Naive thymus-derived CD4-positive, alpha-beta T cell (primary cell): Measurements from ENCODE around the gene EXOG. TPM values are rescaled to one million over a fixed set of nuclear protein-coding genes. Genes with fewer than 3 reads are reported as not detected.

Experiments used
- ATAC-seq: fragments of 150-1000 bp; cut with Tn5 transposase; 2 replicates; pipeline ENCODE4 v1.10.0; 2021; ENCODE audit warnings: mild to moderate bottlenecking, moderate library complexity
- CTCF ChIA-PET: fragments of 350-600 bp; sonication (Branson Sonifier 250); formaldehyde crosslinking; loops from one replicate; lab custom pipeline; 2021; ENCODE audit warnings: antibody characterized with exemption; lab: Charles Lee
- POLR2A ChIA-PET: fragments of 350-600 bp; sonication (Branson Sonifier 250); formaldehyde crosslinking; loops from one replicate; lab custom pipeline; 2021; ENCODE audit warnings: antibody characterized with exemption, inconsistent platforms; lab: Charles Lee
- DNase-seq, 9 donors: peaks; one replicate each; pipeline versions ENCODE4 v3.0.0 to v3.0.0-alpha.2; 2020 to 2022; ENCODE audit warnings: mixed read lengths in 1 of 9
- H3K27ac ChIP-seq: one replicate; pipeline ENCODE4 v1.7.0; 2013; ENCODE audit warnings: mild to moderate bottlenecking, low read depth, low read length, moderate library complexity
- H3K27me3 ChIP-seq, 2 donors: one replicate each; pipeline ENCODE4 v1.7.0; 2013; ENCODE audit warnings: low read length in 2 of 2, mild to moderate bottlenecking in 2 of 2, moderate library complexity in 2 of 2; ENCODE audit not compliant: control insufficient read depth in 2 of 2, insufficient read depth in 2 of 2
- H3K36me3 ChIP-seq, 3 experiments: 1 replicate in 2 of 3; 2 replicates in 1 of 3; pipeline ENCODE4 v1.7.0; 2013; ENCODE audit warnings: low read length in 3 of 3, mild to moderate bottlenecking in 3 of 3, moderate library complexity in 1 of 3; ENCODE audit not compliant: insufficient read depth in 3 of 3, control insufficient read depth in 2 of 3
- H3K4me1 ChIP-seq, 2 donors: one replicate each; pipeline ENCODE4 v1.7.0; 2013; ENCODE audit warnings: low read length in 2 of 2, mild to moderate bottlenecking in 2 of 2, moderate library complexity in 1 of 2; ENCODE audit not compliant: control insufficient read depth in 2 of 2, insufficient read depth in 2 of 2
- H3K4me3 ChIP-seq: 2 replicates; pipeline ENCODE4 v1.7.0; 2013; ENCODE audit warnings: mild to moderate bottlenecking, low read length
- H3K9me3 ChIP-seq, 3 experiments: 1 replicate in 2 of 3; 2 replicates in 1 of 3; pipeline ENCODE4 v1.7.0; 2013; ENCODE audit warnings: low read length in 3 of 3; ENCODE audit not compliant: control insufficient read depth in 2 of 3
- H3K27ac Mint-ChIP-seq, 9 donors: one replicate each; pipeline ENCODE4 v1.8.0; 2020 to 2022; ENCODE audit warnings: mixed read lengths in 9 of 9, mild to moderate bottlenecking in 8 of 9, moderate library complexity in 5 of 9, inconsistent platforms in 2 of 9
- H3K27me3 Mint-ChIP-seq, 5 donors: one replicate each; pipeline ENCODE4 v1.8.0; 2021 to 2022; ENCODE audit warnings: mixed read lengths in 5 of 5, mild to moderate bottlenecking in 1 of 5
- H3K36me3 Mint-ChIP-seq, 5 donors: one replicate each; pipeline ENCODE4 v1.8.0; 2020 to 2022; ENCODE audit warnings: mixed read lengths in 5 of 5, mild to moderate bottlenecking in 3 of 5, inconsistent platforms in 1 of 5
- H3K4me1 Mint-ChIP-seq, 7 donors: one replicate each; pipeline ENCODE4 v1.8.0; 2020 to 2022; ENCODE audit warnings: mixed read lengths in 7 of 7, mild to moderate bottlenecking in 3 of 7, inconsistent platforms in 1 of 7
- H3K4me3 Mint-ChIP-seq, 10 donors: one replicate each; pipeline ENCODE4 v1.8.0; 2020 to 2022; ENCODE audit warnings: mild to moderate bottlenecking in 10 of 10, mixed read lengths in 10 of 10, moderate library complexity in 6 of 10, inconsistent platforms in 2 of 10
- H3K9me3 Mint-ChIP-seq, 11 donors: one replicate each; pipeline ENCODE4 v1.8.0; 2020 to 2022; ENCODE audit warnings: mixed read lengths in 11 of 11, mild to moderate bottlenecking in 4 of 11, inconsistent platforms in 1 of 11, moderate library complexity in 1 of 11
- intact Hi-C, 2 donors: fragments of 100-400 bp; cut with micrococcal nuclease; formaldehyde crosslinking; loops; one replicate each; pipeline ENCODE4 v1.15.1; 2023
- polyA plus RNA-seq, 2 donors: library from polyadenylated mRNA; unstranded; fragments of 300-500 nt; fragmentation: Illumina TruSeq; gene quantifications; one replicate each; pipeline ENCODE4 v1.2.3, GENCODE V29; 2021
- total RNA-seq, 6 experiments: library from RNA in 5 of 6; stranded (reverse) in 5 of 6; gene quantifications; 1 replicate in 5 of 6; 2 replicates in 1 of 6; pipeline ENCODE4 v1.2.3 and lab custom pipeline; 2021 to 2026

EXOG gene
- total and polyA plus RNA-seq, 7 experiments from 2014 or later, result 6.1 to 31.0 (median 20.7) TPM

- H3K9me3 Mint-ChIP-seq, result no peaks in the 10 kb centered on the region
- no peak overlapping the region for H3K4me3 Mint-ChIP-seq
- no peaks in the 10 kb centered on the region for H3K27me3 Mint-ChIP-seq
- no peak overlapping the region for H3K4me3 ChIP-seq
- ATAC-seq, result no peak
- H3K27ac ChIP-seq, result no peak overlapping the region
- peaks cover 11 to 40% (median 13%) of the 10 kb centered on the region in 5 donors for H3K36me3 Mint-ChIP-seq
- no peaks in the 10 kb centered on the region for H3K4me1 ChIP-seq
- POLR2A ChIA-PET, result interaction anchor here (2.2 kb wide), 1 partner anchor 135 kb away, joined by 6 read pairs; no protein-coding TSS in a partner anchor
- H3K36me3 ChIP-seq, result peaks cover 3 to 34% (median 4%) of the 10 kb centered on the region in 3 experiments
- H3K27me3 ChIP-seq, result no peaks in the 10 kb centered on the region
- no peaks in the 10 kb centered on the region for H3K9me3 ChIP-seq
- intact Hi-C loops, result loop anchor here (1.0 to 10.0 kb wide), 6 partner anchors 26 to 507 kb away; partner anchors contain the start of gene XYLB (in 1 of the 2)
- no peak overlapping the region for H3K27ac Mint-ChIP-seq
- CTCF ChIA-PET, result interaction anchor here (0.6 to 4.1 kb wide), 15 partner anchors 9 to 806 kb away, joined by 3 to 60 read pairs (median 3); partner anchors contain the start of genes EXOG and XYLB
- no peak for DNase-seq
- H3K4me1 Mint-ChIP-seq, result peaks cover 0 to 5% (median 0%) of the 10 kb centered on the region in 7 donors
These were observed 15.2 kb upstream of the EXOG start for GRCh38 chr3:38480930-38481329.

- Mint-ChIP-seq H3K4me3 (no peak overlapping the region), H3K9me3 (no peaks in the 10 kb centered on the region), H3K27me3 (no peaks in the 10 kb centered on the region), H3K36me3 (peaks cover 11 to 40% (median 13%) of the 10 kb centered on the region in 5 donors), H3K27ac (no peak overlapping the region), H3K4me1 (peaks cover 0 to 9% (median 0%) of the 10 kb centered on the region in 7 donors)
- ChIA-PET CTCF (interaction anchor here (0.6 kb wide), 1 partner anchor 15 kb away, joined by 5 read pairs; no protein-coding TSS in a partner anchor), POLR2A (no interaction called here)
- no peak overlapping the region for H3K27ac ChIP-seq
- H3K27me3 ChIP-seq, result no peaks in the 10 kb centered on the region
- peaks cover 3 to 34% (median 4%) of the 10 kb centered on the region in 3 experiments for H3K36me3 ChIP-seq
- H3K4me1 ChIP-seq, result no peaks in the 10 kb centered on the region
- intact Hi-C loops, result loop anchor here in 1 of 2 donors (10.0 kb wide), 1 partner anchor 228 kb away; no protein-coding TSS in a partner anchor
- no peaks in the 10 kb centered on the region for H3K9me3 ChIP-seq
- DNase-seq (no peak), ATAC-seq (no peak)
- no peak overlapping the region for H3K4me3 ChIP-seq
These were observed 13.2 kb upstream of the EXOG start for GRCh38 chr3:38482951-38483350.

GRCh38 chr3:38487323-38487722, 8.8 kb upstream of the EXOG start:
- H3K27ac Mint-ChIP-seq, result peak overlapping the region in 1 of 9 donors; percentile 5
- intact Hi-C loops, result loop anchor here in 1 of 2 donors (10.0 kb wide), 1 partner anchor 233 kb away; no protein-coding TSS in a partner anchor
- no peaks in the 10 kb centered on the region for H3K27me3 ChIP-seq
- CTCF ChIA-PET, result no interaction called here
- no peaks in the 10 kb centered on the region for H3K9me3 ChIP-seq
- H3K36me3 ChIP-seq, result peaks cover 0 to 13% (median 4%) of the 10 kb centered on the region in 3 experiments
- H3K36me3 Mint-ChIP-seq, result peaks cover 6 to 22% (median 11%) of the 10 kb centered on the region in 5 donors
- no peak overlapping the region for H3K27ac ChIP-seq
- POLR2A ChIA-PET, result no interaction called here
- H3K4me1 ChIP-seq, result no peaks in the 10 kb centered on the region
- peaks cover 0 to 7% (median 0%) of the 10 kb centered on the region in 7 donors for H3K4me1 Mint-ChIP-seq
- H3K9me3 Mint-ChIP-seq, result no peaks in the 10 kb centered on the region
- no peak overlapping the region for H3K4me3 Mint-ChIP-seq
- H3K4me3 ChIP-seq, result no peak overlapping the region
- DNase-seq, result no peak
- no peaks in the 10 kb centered on the region for H3K27me3 Mint-ChIP-seq
- ATAC-seq, result no peak

- Histone ChIP-seq H3K9me3 (no peaks in the 10 kb centered on the region), H3K4me3 (no peak overlapping the region), H3K27ac (no peak overlapping the region), H3K27me3 (no peaks in the 10 kb centered on the region), H3K36me3 (no peaks in the 10 kb centered on the region), H3K4me1 (no peaks in the 10 kb centered on the region)
- Mint-ChIP-seq H3K4me1 (peaks cover 0 to 4% (median 0%) of the 10 kb centered on the region in 7 donors), H3K9me3 (no peaks in the 10 kb centered on the region), H3K27me3 (no peaks in the 10 kb centered on the region), H3K4me3 (no peak overlapping the region), H3K36me3 (peaks cover 0 to 9% (median 3%) of the 10 kb centered on the region in 5 donors), H3K27ac (no peak overlapping the region)
- intact Hi-C loops, result loop anchor here in 1 of 2 donors (10.0 kb wide), 1 partner anchor 234 kb away; no protein-coding TSS in a partner anchor
- CTCF ChIA-PET, result interaction anchor here (0.6 kb wide), 1 partner anchor 630 kb away, joined by 3 read pairs; no protein-coding TSS in a partner anchor
- ATAC-seq, result no peak
- no peak for DNase-seq
- POLR2A ChIA-PET, result interaction anchor here (0.8 kb wide), 1 partner anchor 128 kb away, joined by 3 read pairs; no protein-coding TSS in a partner anchor
These were observed 7.2 kb upstream of the EXOG start for GRCh38 chr3:38488949-38489348.

GRCh38 chr3:38489766-38490165, 6.4 kb upstream of the EXOG start:
- ATAC-seq, result no peak
- Histone ChIP-seq H3K4me3 (no peak overlapping the region), H3K36me3 (no peaks in the 10 kb centered on the region), H3K4me1 (no peaks in the 10 kb centered on the region), H3K27ac (no peak overlapping the region), H3K27me3 (no peaks in the 10 kb centered on the region), H3K9me3 (no peaks in the 10 kb centered on the region)
- no peak overlapping the region for H3K27ac Mint-ChIP-seq
- H3K4me3 Mint-ChIP-seq, result no peak overlapping the region
- DNase-seq, result no peak
- no peaks in the 10 kb centered on the region for H3K9me3 Mint-ChIP-seq
- no peaks in the 10 kb centered on the region for H3K27me3 Mint-ChIP-seq
- ChIA-PET POLR2A (interaction anchor here (0.8 kb wide), 1 partner anchor 129 kb away, joined by 3 read pairs; no protein-coding TSS in a partner anchor), CTCF (interaction anchor here (0.6 to 1.2 kb wide), 2 partner anchors 162 to 631 kb away, joined by 3 read pairs; no protein-coding TSS in a partner anchor)
- H3K4me1 Mint-ChIP-seq, result peaks cover 0 to 4% (median 0%) of the 10 kb centered on the region in 7 donors
- peaks cover 0 to 7% (median 3%) of the 10 kb centered on the region in 5 donors for H3K36me3 Mint-ChIP-seq
- intact Hi-C loops, result loop anchor here in 1 of 2 donors (10.0 kb wide), 3 partner anchors 235 to 895 kb away; partner anchors contain the start of gene SLC25A38

- DNase-seq (no peak), ATAC-seq (no peak)
- no peak overlapping the region for H3K27ac Mint-ChIP-seq
- Histone ChIP-seq H3K9me3 (no peaks in the 10 kb centered on the region), H3K4me3 (no peak overlapping the region), H3K36me3 (no peaks in the 10 kb centered on the region), H3K4me1 (no peaks in the 10 kb centered on the region), H3K27me3 (no peaks in the 10 kb centered on the region), H3K27ac (no peak overlapping the region)
- intact Hi-C loops, result loop anchor here in 1 of 2 donors (10.0 kb wide), 2 partner anchors 694 to 894 kb away; partner anchors contain the start of gene SLC25A38
- no peaks in the 10 kb centered on the region for H3K27me3 Mint-ChIP-seq
- no peaks in the 10 kb centered on the region for H3K36me3 Mint-ChIP-seq
- no peak overlapping the region for H3K4me3 Mint-ChIP-seq
- H3K4me1 Mint-ChIP-seq, result peaks cover 0 to 4% (median 0%) of the 10 kb centered on the region in 7 donors
- ChIA-PET POLR2A (interaction anchor here (0.6 kb wide), 1 partner anchor 48 kb away, joined by 3 read pairs; no protein-coding TSS in a partner anchor), CTCF (interaction anchor here (0.7 to 1.2 kb wide), 2 partner anchors 28 to 161 kb away, joined by 3 to 4 read pairs; no protein-coding TSS in a partner anchor)
- no peaks in the 10 kb centered on the region for H3K9me3 Mint-ChIP-seq
These were observed 5.7 kb upstream of the EXOG start for GRCh38 chr3:38490281-38491030.
